Measurements from ENCODE around the gene RNF126.
"Not testable (repeated sequence)": the region's sequence is repeated elsewhere in the genome, so short reads cannot be mapped to it uniquely, and the experiment has no call there.

Gene RNF126

GRCh38 chr19:677601-678436 lies 14.8 kb upstream of the RNF126 start:
- TF ChIP-seq, protein P1, sequence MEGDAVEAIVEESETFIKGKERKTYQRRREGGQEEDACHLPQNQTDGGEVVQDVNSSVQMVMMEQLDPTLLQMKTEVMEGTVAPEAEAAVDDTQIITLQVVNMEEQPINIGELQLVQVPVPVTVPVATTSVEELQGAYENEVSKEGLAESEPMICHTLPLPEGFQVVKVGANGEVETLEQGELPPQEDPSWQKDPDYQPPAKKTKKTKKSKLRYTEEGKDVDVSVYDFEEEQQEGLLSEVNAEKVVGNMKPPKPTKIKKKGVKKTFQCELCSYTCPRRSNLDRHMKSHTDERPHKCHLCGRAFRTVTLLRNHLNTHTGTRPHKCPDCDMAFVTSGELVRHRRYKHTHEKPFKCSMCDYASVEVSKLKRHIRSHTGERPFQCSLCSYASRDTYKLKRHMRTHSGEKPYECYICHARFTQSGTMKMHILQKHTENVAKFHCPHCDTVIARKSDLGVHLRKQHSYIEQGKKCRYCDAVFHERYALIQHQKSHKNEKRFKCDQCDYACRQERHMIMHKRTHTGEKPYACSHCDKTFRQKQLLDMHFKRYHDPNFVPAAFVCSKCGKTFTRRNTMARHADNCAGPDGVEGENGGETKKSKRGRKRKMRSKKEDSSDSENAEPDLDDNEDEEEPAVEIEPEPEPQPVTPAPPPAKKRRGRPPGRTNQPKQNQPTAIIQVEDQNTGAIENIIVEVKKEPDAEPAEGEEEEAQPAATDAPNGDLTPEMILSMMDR (IDR thresholded peaks at IDR 0.05; ENCODE audit: low read depth, low read length), result no peak
- peak; percentile 32 for DNase-seq (ENCODE audit: low read depth, low spot score)
- H3K4me3 ChIP-seq (ENCODE audit: low read depth, low read length), result peak overlapping the region; percentile 83
- in situ Hi-C loops (cut with HindIII; ENCODE audit: low sequenced_read_pairs), result no loop called here

DNA sequence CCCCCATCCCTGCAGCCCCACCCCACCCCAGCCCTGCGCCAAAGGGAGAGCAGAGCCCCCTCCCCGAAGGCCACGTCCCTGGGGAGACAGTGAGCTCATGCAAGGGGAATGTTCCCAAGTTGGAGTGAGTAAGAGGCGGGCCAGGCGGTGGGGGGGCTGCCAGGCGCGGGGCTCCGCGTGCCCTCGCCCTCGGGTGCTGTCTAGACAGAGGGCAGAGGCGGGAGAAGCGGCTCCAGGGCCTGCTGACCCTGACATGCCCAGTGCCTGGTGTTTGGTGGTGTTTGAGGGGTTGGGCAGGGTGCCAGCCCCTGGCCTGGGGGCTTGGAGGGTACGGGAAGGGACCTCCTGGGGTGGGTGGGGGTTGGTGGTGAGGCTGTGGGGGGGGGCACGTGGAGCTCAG lies 14.2 kb upstream of the RNF126 start:
- in situ Hi-C loops (cut with HindIII; ENCODE audit: low sequenced_read_pairs), result no loop called here
- DNase-seq (ENCODE audit: low read depth, low spot score), result peak; percentile 85
- TF ChIP-seq, protein P1 (IDR thresholded peaks at IDR 0.05; ENCODE audit: low read depth, low read length), result no peak
- H3K4me3 ChIP-seq (ENCODE audit: low read depth, low read length), result peak overlapping the region; percentile 83

- H3K4me3 ChIP-seq (ENCODE audit: low read depth, low read length), result peak within 1 kb of the TSS; percentile 83
- in situ Hi-C loops (cut with HindIII; ENCODE audit: low sequenced_read_pairs), result no loop called here
- DNase-seq (ENCODE audit: low read depth, low spot score), result peak; percentile 24
- TF ChIP-seq, protein P1 (IDR thresholded peaks at IDR 0.05; ENCODE audit: low read depth, low read length), result no peak
Observed at GRCh38 chr19:676339-677105, 13.5 kb upstream of the RNF126 start, which contains the start of gene FSTL3. TSS of gene FSTL3 (plus strand) at chr19:676392. CDS start at chr19:676424, 32 bp downstream.

GRCh38 chr19:676007-676338 lies 13.0 kb upstream of the RNF126 start:
- in situ Hi-C loops (cut with HindIII; ENCODE audit: low sequenced_read_pairs), result no loop called here
- no peak for DNase-seq (ENCODE audit: low read depth, low spot score)
- peak overlapping the region; percentile 30 for H3K4me3 ChIP-seq (ENCODE audit: low read depth, low read length)
- TF ChIP-seq, protein P1 (IDR thresholded peaks at IDR 0.05; ENCODE audit: low read depth, low read length), result no peak

DNA sequence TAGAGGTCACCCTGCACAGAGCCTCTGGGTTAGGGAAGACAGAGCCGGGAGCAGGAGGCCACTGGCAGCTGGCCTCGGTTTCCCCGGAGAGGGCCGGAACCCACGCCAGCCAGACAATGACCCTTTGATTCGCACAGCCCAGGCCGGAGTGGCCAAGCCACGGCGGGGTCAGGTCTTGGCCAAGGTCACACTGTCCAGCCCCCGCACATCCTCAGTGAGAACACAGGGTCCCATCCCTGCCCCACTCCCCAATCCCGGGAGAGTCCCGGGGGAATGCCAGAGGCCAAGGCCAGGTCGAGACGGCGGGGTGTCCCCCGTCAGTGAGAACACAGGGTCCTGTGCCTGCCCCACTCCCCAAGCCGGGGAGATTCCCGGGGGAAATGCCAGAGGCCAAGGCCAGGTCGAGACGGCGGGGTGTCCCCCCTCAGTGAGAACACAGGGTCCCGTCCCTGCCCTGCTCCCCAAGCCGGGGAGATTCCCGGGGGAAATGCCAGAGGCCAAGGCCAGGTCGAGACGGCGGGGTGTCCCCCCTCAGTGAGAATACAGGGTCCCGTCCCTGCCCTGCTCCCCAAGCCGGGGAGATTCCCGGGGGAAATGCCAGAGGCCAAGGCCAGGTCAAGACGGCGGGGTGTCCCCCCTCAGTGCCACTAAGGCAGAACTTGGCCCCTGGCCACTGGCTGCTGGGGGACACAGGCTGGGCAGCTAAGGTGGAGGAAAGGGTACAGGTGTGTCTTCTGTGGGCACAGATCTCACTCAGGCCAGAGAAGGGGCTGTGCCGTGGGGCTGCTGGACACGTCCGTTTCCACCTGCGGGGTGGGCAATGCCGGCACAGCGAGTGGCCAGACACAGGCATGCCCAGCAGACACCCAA lies 11.5 kb upstream of the RNF126 start:
- in situ Hi-C loops (cut with HindIII; ENCODE audit: low sequenced_read_pairs), result no loop called here
- no peak overlapping the region for H3K4me3 ChIP-seq (ENCODE audit: low read depth, low read length)
- DNase-seq (ENCODE audit: low read depth, low spot score), result no peak
- TF ChIP-seq, protein P1 (IDR thresholded peaks at IDR 0.05; ENCODE audit: low read depth, low read length), result no peak

DNA sequence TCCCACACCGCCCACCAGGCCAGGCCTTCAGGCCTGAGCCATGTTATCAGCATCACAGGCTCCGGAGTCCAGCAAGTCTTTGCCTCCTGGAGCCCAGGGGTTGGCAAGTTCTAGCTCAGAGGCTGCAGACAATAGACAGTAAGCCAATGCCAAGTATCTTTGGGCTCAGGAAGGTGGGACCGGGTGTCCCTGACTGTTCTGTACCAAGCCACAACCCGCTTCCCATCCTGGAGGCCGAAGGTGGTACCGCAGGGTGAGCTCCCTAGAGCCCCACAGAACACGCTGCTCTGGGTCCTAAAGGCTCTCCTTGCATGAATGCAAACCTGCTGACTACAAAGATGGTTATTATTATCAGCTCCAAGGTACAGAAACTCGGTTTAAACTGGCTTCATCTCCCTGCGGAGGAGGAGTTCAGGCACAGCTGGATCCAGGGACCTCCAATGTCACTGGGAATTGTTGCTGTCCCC lies 7.6 kb upstream of the RNF126 start:
- in situ Hi-C loops (cut with HindIII; ENCODE audit: low sequenced_read_pairs), result no loop called here

DNA sequence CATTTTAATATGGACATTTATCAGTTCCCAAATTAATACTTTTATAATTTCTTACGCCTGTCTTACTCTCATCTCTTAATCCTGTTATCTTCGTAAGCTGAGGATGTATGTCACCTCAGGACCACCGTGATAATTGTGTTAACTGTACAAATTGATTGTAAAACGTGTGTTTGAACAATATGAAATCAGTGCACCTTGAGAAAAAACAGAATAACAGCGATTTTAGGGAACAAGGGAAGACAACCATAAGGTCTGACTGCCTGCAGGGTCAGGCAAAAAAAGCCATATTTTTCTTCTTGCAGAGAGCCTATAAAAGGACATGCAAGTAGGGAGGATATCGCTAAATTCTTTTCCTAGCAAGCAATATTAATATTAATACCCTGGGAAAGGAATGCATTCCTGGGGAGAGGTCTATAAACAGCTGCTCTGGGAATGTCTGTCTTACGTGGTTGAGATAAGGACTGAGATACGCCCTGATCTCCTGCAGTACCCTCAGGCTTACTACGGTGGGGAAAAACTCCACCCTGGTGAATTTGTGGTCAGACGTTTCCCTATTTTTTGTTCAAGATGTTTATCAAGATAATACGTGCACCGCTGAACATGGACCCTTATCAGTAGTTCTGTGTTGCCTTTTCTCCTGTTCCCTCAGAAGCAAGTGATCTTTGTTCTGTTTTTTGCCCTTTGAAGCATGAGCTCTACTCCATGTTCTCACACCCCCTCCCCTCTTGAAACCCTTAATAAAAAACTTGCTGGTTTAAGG lies 5.8 kb upstream of the RNF126 start:
- DNase-seq (ENCODE audit: low read depth, low spot score); in situ Hi-C loops (cut with HindIII; ENCODE audit: low sequenced_read_pairs); H3K4me3 ChIP-seq (ENCODE audit: low read depth, low read length): not testable (repeated sequence)

More for the DNA sequence above, 7.6 kb upstream of the RNF126 start:
- no peak overlapping the region for H3K4me3 ChIP-seq (ENCODE audit: low read depth, low read length)
- TF ChIP-seq, protein P1 (IDR thresholded peaks at IDR 0.05; ENCODE audit: low read depth, low read length), result no peak
- DNase-seq (ENCODE audit: low read depth, low spot score), result no peak

DNA sequence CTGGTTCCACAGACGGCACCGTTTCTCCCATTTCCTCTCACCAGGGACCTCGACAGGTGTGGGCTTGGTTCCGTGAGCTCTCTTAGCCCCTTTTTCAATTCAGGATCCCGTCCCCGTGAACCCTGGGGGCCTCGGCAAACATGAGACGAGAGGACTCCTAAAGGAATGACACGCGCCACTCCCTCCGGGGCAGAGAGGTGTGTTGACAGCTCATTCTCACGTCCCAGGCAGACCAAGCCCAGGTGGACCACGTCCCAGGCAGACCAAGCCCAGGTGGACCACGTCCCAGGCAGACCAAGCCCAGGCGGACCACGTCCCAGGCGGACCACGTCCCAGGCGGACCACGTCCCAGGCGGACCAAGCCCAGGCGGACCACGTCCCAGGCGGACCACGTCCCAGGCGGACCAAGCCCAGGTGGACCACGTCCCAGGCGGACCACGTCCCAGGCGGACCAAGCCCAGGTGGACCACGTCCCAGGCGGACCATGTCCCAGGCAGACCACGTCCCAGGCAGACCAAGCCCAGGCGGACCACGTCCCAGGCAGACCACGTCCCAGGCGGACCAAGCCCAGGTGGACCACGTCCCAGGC lies 4.1 kb upstream of the RNF126 start:
- in situ Hi-C loops (cut with HindIII; ENCODE audit: low sequenced_read_pairs); DNase-seq (ENCODE audit: low read depth, low spot score); H3K4me3 ChIP-seq (ENCODE audit: low read depth, low read length): not testable (repeated sequence)
